NCI-H1048 (cell line): ENCODE data around the gene ARMC7.

Experiments used
- DNase-seq: peaks from one replicate; lab custom pipeline; 2025; lab: John Stamatoyannopoulos, UW

ARMC7 gene

DNA sequence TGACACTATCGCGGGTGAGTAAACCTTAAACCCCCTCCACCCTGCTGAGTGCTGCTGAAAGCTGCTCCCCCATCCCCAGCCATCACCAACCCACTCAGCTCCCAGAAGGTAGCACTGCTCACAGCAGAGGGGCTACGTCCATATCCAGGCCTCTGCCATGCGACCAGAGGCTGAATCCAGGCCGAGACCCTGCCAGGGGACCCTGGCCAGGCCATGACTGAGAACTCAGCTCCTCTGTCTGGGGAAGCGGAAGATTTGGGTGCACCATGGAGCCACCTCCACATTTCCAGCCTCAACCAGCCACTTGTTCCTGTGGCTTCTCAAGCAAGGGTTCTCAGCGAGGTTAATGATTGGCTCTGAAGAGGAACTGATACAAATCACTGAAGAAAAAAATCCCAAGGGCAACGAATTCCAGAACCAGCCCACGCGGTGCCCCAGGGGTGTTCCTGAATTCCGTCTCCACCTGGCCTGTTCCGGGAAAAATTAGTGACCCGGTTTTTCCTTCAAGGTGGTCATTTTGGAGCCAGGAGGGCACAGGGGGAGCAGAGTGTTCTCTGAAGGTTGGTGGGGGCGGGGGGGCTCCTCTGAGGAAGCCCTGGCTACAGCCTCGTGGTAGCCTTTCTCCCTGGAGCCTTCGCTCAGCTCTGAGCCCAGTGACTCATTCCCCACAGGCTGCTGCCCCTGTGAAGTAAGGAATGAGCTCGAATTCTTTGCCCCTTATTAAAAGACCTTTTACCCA lies 31.3 kb upstream of the ARMC7 start:
- no peak for DNase-seq

DNA sequence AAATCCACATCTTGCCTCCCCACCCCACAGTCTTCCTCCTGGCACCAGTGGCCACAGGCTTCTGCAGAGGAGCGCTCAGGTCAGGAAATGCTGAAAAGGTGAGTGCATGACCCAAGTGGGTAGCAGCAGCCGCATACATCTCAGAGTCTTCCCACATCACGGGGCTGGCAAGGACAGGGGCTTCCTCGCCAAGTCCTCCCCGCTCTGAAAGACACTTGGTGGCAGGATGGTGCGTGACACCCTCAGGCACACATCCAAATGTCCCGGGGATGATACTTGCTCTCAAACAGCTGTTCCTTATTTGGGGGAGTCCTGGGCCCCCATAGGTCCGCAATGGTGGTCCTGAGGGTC lies 30.8 kb upstream of the ARMC7 start:
- DNase-seq: no peak

DNA sequence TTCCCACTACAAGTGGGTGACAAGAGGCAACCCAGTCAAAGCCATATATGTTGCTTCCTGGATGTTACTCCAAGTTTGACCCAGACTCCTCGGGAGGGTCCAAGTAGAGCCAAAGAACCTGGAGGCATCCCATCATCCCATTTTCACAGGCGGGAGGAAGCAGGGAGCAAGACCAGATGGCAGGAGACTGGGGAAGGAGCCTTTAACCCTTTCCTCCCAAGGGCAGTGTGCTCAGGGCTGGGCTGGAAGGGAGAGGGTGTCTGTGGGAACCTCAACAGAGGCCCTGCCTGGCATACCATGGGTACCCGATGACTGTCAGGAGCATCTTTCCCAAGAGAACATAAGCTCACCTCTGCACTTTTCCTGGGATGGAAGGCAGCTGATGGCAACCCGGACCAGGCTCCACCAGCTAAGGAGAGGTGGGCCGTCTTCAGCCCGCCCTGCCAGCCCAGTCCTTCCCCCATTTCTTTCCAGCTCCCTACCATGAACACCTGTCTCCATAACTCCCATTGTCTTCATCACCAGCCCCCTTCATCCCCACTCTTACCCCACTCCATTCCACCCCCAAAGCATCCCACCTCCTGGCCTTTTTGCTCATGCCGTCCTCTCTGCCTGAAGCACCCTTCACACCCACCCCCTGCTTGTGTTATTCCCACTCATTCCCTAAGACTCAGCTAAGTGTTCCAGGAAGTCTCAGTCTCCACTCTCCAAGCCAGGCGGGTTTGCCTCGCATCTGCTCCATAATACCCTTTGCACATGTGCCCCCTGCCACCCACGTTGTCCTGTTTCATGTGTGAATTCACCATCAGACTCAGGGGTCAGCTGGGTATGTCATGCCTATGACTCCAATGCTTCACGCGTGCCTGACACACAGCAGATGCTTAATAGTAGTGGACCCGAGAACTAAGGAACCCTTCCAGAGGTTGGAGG lies 27.9 kb upstream of the ARMC7 start:
- DNase-seq: no peak

DNA sequence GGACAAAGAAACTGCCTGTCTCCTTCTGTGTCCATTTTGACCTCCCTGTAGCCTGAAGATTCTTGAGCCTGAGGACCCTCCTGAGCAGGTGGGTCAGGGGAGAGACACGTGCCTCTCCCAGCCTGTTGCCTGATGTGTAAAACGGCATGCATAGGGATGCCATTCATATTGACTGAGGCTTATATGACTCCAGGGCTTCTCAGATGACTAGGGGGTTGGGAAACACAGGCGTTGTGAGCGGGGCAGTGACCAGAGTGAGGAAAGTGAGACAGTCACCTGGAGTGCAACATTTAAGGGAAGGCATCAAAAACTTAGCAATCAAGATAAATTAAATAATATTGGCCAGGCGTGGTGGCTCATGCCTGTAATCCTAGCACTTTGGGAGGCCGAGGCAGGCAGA lies 27.1 kb upstream of the ARMC7 start:
- no peak for DNase-seq

DNA sequence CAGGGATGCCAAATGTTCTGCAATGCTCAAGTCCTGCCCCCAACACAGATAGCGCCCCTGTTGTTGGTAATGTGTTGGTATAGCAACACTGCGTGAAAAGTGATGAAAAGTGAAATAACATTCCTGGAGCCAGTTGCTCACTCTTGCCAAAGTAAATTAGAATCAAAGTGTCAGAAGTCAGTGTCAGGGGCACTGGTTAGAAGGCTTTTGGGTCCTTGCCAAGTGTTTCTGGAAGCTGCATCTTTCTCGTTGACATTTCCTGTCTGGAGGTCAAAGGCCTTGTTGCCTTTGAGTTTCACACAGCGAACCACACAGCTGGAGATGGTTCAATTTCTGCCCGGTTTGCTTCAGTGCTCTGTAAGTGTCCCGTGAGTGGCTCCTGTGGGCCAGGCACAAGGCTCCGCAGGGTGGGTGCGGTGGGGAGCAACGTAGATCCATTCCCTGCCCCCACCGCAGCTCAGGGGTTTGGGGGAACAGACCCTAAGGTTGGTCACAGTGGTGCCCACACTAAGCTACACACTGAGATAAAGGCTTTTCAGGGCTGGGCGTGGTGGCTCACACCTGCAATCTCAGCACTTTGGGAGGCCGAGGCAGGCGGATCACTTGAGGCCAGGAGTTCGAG lies 25.6 kb upstream of the ARMC7 start:
- DNase-seq: no peak

DNA sequence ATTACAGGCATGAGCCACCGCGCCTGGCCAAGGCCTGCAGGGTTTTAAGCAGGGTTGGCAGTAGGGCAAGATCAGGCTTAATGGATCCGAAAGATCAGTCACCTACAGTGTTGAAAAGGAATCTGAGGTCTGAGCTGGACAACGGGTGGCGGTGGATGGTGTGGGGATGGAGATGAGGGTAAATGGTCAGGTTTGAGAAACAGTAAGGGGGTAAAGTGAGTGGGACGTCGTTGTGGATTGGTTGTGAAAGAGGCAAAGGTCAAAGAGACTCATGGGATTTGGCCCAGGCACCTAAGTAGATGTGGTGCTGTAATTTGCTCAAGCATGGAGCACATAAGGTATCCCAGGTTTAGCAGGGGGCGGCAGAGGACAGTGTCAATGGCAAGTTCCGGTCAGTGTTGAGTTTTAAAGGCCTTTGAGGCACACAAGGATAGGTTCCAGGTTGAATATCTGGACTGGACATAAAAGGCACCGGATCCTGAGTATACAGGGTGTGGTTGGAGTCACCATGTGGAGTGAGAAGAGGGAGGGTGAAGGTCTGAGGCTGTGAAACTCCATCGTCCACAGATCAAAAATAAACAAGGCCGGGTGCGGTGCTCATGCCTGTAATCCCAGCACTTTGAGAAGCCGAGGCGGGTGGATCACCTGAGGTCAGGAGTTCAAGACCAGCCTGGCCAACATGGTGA lies 23.1 kb upstream of the ARMC7 start:
- DNase-seq: no peak

DNA sequence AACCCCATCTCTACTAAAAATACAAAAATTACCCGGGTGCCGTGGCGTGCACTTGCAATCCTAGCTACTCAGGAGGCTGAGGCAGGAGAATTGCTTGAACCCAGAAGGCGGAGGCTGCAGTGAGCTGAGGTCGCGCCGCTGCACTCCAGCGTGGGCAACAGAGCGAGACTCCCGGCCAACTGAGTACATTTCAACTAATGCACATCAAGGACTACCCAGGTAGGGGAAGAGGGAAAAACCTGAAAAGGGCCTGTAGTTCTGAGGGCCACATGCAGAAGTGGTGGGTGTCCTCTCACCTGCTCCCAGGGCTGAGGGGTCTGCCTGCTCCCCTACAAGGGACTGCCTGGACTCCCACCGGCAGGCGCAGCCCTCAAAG lies 22.6 kb upstream of the ARMC7 start:
- DNase-seq: no peak

DNA sequence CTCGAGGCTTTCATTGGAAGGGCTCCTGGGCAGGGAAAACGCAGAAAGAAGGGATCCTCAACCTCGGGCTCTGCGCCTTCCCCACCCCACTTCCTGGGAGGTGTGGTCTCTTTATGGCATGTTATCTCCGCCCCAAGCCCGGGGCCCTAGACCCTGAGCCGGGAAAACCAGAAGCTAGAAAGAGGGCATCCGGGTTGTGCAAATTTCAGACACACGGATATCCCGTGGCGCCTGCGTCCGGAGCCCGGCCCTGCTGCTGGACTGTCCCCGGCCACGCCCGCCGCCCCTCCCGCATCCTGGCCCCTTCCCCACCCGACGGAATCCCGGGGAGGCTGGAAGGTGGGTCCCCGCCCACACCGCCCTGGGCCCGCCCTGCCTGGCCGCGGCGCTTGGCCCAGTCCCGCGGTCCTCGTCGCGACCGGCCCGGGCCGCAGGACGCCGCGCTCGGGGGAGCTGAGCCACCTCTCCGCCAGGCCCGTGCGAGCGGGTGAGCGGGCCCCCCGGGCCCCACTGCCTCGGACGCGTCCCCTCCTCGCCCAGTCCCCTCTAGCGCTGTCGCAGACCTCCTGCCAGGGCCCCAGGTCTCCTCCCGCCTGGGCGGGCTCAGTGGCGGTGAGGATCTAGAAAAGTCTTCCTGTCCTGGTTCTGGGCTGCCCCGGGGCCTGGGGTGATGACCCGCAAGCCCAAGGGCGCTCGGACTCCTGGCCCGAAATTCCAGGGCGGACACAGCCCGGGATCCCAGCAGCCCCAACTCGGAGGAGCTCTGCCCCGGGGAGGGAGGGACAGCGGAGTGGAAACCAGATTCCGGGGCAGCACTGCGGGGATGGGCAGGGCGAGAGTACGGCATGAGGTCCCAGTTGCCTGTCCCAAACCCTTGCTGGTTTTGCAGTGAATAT lies 22.0 kb upstream of the ARMC7 start, which contains the start of gene SLC16A5:
TSS of gene SLC16A5 (plus strand) at position 397 of the 896 bp plus-strand sequence. CDS start 5,683 bp downstream, outside the sequence.
- DNase-seq: no peak

DNA sequence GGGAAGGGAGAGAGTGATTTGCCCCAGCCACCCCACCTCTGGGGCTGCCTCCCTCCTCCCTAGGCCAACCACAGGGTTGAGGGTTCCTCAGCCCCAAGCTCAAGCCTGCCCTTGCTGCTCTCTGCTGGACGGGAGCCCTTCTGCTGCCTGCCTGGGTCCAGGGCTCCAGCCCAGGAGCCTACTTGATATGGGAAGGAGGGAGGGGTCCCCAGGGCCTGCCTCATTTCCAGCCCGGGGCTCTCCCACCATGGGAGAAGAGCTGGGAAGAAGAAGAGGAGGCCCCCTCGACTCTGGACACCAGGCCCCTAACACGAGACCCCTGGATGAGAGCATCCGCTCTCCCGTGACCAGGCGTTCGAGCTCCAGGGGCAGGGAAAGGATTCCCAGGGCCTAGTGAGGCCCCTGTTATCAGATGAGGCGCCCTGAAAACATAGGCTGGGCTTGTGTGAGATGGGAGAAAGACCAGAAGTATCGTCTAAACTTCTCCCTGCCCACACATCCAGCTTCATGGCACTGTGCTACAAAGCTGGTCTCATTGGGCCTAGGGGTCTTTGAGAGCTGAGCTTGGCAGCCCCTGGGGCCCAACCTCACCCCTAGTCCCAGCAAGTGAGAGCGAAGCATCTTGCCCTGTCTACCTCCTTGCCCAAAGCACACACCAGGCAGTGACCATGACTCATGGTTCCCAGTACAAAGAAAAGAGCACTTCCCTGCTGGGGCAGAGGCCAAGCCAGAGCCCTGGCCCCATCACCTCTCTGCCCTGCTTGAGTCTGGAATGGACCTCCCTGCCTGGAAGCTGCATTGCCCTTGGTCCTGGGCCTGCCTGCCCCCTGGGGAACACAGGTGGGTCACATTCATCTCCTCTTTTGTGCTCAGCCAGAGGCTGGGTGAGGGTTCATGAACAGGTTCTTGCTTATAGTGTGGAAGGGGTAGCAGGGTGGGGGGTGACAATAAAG lies 21.0 kb upstream of the ARMC7 start:
- DNase-seq: no peak

DNA sequence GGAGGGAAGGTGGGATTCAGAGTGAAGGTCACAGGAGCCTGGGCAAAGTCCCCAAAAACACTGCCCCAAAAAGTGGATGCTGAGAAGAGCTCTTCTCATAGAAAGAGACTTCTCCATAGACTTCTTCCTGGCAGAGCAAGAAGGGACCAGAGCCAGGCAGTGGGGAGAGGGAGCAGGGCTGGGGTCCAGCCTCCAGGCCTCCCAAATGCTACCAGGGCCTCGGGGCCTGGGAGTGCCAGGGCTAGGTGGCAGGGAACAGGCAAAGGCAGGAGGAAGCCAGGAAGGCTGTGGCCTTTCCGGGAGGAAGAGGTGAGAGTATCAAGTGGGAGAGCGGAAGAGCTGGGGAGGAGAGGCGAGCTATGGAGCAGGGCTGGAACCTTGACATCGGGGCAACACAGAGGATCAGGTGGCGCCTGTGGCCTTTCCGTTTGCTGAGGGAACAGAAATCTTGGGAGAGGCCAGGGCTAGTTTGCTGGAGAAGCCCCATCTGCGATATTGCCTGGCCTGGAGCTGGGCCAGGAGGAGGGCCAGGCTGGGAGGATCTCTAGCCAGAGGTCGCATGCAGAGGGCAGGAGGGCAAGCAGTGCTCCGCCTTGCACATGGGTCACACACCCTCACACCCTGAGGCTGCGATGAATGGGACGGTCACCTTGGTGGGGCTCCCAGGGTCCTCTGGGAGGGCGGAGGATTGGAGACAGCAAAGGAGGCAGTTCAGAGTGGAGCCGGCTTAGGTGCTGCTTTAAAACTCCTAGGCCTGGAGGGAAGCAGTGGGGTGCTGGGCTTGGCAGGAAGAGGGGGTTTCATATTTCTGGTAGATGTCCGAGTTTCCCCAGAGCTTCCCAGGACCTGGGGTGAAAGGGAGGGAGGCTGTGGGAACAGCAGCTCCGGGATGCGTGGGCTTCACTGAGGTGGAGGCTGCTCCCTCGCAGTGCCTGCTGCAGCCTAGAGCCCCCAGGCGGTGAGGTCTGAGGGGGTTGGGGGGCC lies 18.6 kb upstream of the ARMC7 start:
- no peak for DNase-seq

DNA sequence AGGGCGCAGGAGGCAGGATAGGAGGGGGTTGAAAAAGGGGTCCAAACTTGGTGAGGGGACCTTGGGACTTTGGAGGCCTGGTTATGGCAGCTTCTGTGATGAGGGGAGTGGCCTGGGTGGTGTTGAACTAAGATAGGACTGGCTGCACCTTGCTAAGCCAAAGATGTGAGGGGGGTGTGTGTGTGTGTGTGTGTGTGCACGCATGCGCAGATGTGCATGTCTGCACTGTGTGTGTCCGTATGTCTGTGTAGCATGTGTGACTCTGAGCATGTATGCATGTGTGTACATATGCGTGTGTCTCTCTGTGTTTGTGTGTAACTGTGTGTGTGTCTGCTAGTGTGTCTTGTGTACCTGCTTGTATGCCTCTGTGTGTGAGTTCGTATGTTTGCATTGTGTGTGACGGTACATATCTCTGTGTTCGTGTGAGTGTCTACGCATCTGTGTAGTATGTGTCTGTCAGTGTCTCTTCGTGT lies 17.9 kb upstream of the ARMC7 start:
- no peak for DNase-seq

DNA sequence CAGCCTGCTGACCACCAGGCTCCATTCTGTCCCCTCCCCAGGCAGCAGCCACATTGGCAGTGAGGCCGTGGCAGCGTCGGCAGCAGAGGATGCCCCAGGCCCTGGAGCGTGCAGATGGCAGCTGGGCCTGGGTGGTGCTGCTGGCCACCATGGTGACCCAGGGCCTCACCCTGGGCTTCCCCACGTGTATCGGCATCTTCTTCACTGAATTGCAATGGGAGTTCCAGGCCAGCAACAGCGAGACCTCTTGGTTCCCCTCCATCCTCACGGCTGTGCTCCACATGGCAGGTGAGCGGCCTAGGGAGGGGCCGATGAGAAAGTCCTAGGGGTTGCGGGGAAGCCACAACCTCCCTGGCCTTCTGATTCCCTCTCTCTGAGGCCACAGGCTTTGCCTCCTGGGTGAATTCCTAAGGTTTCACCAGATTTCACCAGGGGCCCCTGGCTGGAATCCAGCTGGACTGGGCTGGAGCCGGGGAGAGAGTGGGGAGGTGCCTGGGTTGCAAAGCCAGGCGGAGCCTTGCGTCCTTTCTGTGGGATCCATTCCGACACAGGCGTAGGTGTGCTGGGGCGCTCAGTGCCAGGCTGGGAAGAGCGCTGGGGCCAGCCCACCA lies 16.1 kb upstream of the ARMC7 start:
- DNase-seq: no peak

DNA sequence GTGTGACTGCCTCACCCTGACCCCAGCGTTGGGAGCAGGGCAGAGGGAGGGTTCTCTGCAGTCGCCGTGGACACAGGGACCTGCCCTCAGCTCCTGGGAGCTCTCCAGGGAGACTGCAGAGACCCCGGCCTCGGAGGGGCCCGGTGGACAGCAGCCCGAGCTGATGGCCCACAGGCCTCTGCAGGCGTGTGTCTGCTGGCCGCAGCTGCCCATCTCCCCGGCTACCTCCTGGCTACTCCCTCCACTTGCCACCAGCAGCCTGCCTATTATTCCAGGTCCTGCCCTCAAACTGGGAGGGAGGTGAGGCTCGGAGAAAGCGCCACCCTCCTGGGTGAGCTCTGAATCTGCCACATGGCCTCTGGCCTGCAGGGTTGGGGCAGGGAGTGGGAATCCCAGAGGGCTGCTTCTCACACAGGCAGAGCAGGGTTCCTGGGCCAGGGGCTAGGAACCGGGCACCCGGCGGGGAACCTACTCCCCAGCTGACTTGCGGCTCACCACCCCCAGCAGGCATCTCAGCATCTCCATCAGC lies 14.8 kb upstream of the ARMC7 start:
- DNase-seq: no peak

DNA sequence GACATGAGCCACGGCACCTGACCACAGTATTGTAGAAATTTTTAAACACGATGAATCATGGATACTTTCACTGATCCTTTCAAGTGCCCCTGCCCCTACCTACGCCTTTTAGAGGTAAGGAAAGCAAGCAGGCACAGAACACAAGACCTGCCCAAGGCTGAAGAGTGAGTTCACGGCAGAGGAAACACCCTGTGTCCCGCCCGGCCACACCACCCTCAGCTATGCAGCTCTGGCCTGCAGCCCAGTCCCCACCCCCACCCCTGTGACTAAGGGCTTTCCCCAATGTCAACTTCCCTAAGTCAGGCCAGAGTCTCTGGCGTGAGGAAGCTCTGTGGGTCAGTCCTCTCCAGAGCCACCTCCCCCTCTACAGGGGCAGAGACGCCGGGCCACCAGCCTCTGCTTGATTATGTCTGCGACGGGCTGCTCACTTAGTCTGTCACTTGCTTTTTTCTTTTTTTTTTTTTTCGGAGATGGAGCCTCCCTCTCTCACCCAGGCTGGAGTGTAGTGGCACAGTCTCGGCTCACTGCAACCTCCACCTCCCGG lies 13.6 kb upstream of the ARMC7 start:
- no peak for DNase-seq

DNA sequence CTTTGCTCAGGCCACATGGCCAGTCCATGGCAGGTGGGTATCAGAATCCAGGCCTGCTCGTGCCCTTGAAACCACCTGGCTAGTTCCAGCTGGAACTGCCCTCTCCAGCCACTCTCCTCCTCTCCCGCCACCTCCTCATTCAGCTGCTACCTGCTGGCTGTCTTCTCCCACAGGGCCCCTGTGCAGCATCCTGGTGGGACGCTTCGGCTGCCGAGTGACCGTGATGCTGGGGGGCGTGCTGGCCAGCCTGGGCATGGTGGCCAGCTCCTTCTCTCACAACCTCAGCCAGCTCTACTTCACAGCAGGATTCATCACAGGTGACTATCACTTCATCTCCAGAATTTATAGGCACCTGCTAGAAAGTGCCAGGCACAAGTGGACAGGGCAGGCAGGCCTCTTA lies 11.9 kb upstream of the ARMC7 start:
- DNase-seq: no peak

DNA sequence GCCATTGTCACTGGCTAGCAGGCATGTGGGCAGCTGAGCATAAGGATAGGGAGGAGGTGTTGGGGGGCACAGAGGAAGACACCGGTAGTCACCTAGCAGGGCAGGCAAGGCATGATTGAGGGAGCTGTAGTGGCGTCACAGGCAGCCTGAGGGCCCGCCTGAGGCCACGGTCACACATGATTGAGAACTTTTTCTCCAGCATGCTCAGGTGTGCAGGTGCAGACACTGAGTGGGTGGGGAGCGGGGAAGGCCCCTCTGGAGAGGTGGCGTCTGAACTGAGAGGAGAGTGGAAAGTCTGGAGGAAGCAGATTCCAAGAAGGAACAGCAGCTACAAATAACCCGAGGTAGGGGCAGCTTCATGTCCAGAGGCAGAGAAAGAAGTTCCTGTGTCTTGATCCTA lies 10.9 kb upstream of the ARMC7 start:
- DNase-seq: no peak

DNA sequence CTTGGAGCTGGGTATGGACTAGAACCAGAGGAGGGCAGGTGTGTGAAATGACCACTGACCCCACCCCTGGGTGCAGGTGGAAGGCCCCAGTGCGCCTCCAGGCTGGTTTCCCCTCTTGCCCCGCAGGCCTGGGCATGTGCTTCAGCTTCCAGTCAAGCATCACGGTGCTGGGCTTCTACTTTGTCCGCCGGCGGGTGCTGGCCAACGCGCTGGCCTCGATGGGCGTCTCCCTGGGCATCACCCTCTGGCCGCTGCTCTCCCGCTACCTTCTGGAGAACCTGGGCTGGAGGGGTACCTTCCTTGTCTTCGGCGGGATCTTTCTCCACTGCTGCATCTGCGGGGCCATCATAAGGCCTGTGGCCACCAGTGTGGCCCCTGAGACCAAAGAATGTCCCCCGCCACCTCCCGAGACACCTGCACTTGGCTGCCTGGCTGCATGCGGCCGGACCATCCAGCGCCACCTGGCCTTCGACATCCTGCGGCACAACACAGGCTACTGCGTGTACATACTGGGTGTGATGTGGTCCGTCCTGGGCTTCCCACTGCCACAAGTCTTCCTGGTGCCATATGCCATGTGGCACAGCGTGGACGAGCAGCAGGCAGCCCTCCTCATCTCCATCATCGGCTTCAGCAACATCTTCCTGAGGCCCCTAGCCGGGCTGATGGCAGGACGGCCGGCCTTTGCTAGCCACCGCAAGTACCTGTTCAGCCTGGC lies 9.7 kb upstream of the ARMC7 start:
- no peak for DNase-seq
